HepG2 (cell line): ENCODE results near the gene NECAB2. TPM values are rescaled to one million over a fixed set of nuclear protein-coding genes. Genes with fewer than 3 reads are reported as not detected.

ENCODE experiments used
- CHD4 ChIP-seq: fragments of 200-600 bp; sonication (generic); IDR thresholded peaks from 2 replicates; pipeline ENCODE4 v1.7.0; 2017; ENCODE audit warnings: mild to moderate bottlenecking, low read length, borderline replicate concordance
- DNMT3B ChIP-seq: conservative IDR thresholded peaks from 2 replicates; pipeline ENCODE4 v1.6.1; 2016; ENCODE audit warnings: missing biosample characterization, control low read depth
- HMGA1 ChIP-seq: sonication (generic); formaldehyde crosslinking; conservative IDR thresholded peaks from 2 replicates; pipeline ENCODE4 v1.4.0; 2020; ENCODE audit warnings: missing genetic modification reagents
- HNF4G ChIP-seq, 2 experiments: sonication (generic) in 1 of 2; formaldehyde crosslinking in 1 of 2; IDR thresholded peaks; 2 replicates each; pipeline versions ENCODE4 v1.4.0 to v1.6.1; 2011 to 2020; ENCODE audit warnings: borderline replicate concordance in 2 of 2, low read depth in 2 of 2, mild to moderate bottlenecking in 2 of 2, low read length in 1 of 2, missing genetic modification reagents in 1 of 2, moderate library complexity in 1 of 2
- HOXD1 ChIP-seq: sonication (generic); formaldehyde crosslinking; IDR thresholded peaks from 2 replicates; pipeline ENCODE4 v1.5.0; 2020; ENCODE audit warnings: missing genetic modification reagents
- JDP2 ChIP-seq: sonication (generic); formaldehyde crosslinking; IDR thresholded peaks from 2 replicates; pipeline ENCODE4 v1.8.1; 2022; ENCODE audit warnings: missing genetic modification reagents, borderline replicate concordance
- KLF12 ChIP-seq: sonication (generic); formaldehyde crosslinking; IDR thresholded peaks from 2 replicates; pipeline ENCODE4 v1.4.0; 2020; ENCODE audit warnings: missing genetic modification reagents, borderline replicate concordance
- NAIF1 ChIP-seq: sonication (generic); formaldehyde crosslinking; IDR thresholded peaks from 2 replicates; pipeline ENCODE4 v1.5.0; 2020; ENCODE audit warnings: mild to moderate bottlenecking, missing genetic modification reagents, borderline replicate concordance
- NR2F2 ChIP-seq: IDR thresholded peaks from 2 replicates; pipeline ENCODE4 v1.6.1; 2012; ENCODE audit warnings: low read depth, inconsistent platforms, borderline replicate concordance
- RNF2 ChIP-seq: fragments of 450-650 bp; conservative IDR thresholded peaks from 2 replicates; pipeline ENCODE4 v1.6.1; 2016; ENCODE audit warnings: low read depth
- SIN3A ChIP-seq: IDR thresholded peaks from 2 replicates; pipeline ENCODE4 v1.6.1; 2011; ENCODE audit warnings: low read depth, mild to moderate bottlenecking, control low read depth, low read length, borderline replicate concordance
- SMYD3 ChIP-seq: sonication (generic); formaldehyde crosslinking; IDR thresholded peaks from 2 replicates; pipeline ENCODE4 v1.8.1; 2023; ENCODE audit warnings: mild to moderate bottlenecking, missing genetic modification reagents
- TCF12 ChIP-seq, 2 experiments: fragments of 450-650 bp in 1 of 2; sonication (generic) in 1 of 2; formaldehyde crosslinking in 1 of 2; IDR thresholded peaks; 2 replicates each; pipeline versions ENCODE4 v1.6.1 to v1.8.0; 2017 to 2022; ENCODE audit warnings: antibody characterized with exemption in 1 of 2, mild to moderate bottlenecking in 1 of 2, missing genetic modification reagents in 1 of 2, moderate library complexity in 1 of 2
- ZNF296 ChIP-seq: sonication (generic); formaldehyde crosslinking; conservative IDR thresholded peaks from 2 replicates; pipeline ENCODE4 v1.5.0; 2020; ENCODE audit warnings: mild to moderate bottlenecking, missing genetic modification reagents
- ZNF382 ChIP-seq: sonication (generic); formaldehyde crosslinking; IDR thresholded peaks from 2 replicates; pipeline ENCODE4 v1.5.0; 2020; ENCODE audit warnings: missing genetic modification reagents, mild to moderate bottlenecking, borderline replicate concordance
- ZNF501 ChIP-seq: sonication (generic); formaldehyde crosslinking; IDR thresholded peaks from 2 replicates; pipeline ENCODE4 v1.5.1; 2020; ENCODE audit warnings: mild to moderate bottlenecking, moderate library complexity, missing genetic modification reagents
- ZNF572 ChIP-seq: sonication (generic); formaldehyde crosslinking; IDR thresholded peaks from 2 replicates; pipeline ENCODE4 v1.5.1; 2020; ENCODE audit warnings: mild to moderate bottlenecking, missing genetic modification reagents
- ZSCAN29 ChIP-seq: sonication (generic); formaldehyde crosslinking; conservative IDR thresholded peaks from 2 replicates; pipeline ENCODE4 v1.4.0; 2020; ENCODE audit warnings: mild to moderate bottlenecking, missing genetic modification reagents
- polyA plus RNA-seq, 8 experiments: library from polyadenylated mRNA; depleted of rRNA in 3 of 8; stranded (reverse) in 7 of 8; unstranded in 1 of 8; fragments of >200 nt; fragmentation: Illumina TruSeq in 4 of 8; extraction: Trizol in 4 of 8; gene quantifications; 2 replicates each; pipeline versions ENCODE4 v1.2.1 to v1.2.3, GENCODE V29; 2011 to 2016; ENCODE audit warnings: low read depth in 4 of 8, missing spikeins in 1 of 8, mixed read lengths in 1 of 8; ENCODE audit not compliant: insufficient read depth in 1 of 8
- total RNA-seq, 5 experiments: library from RNA; depleted of rRNA; stranded (reverse); fragments of >200 nt; fragmentation: Illumina TruSeq; extraction: Trizol; gene quantifications; 2 replicates each; pipeline ENCODE4 v1.2.3, GENCODE V29; 2016; ENCODE audit warnings: low read depth in 1 of 5
- TF ChIP-seq, protein P1 (sequence below): sonication (generic); formaldehyde crosslinking; IDR thresholded peaks from 2 replicates; pipeline ENCODE4 v1.4.0; 2020; ENCODE audit warnings: missing genetic modification reagents, mild to moderate bottlenecking, borderline replicate concordance
- TF ChIP-seq, protein P2 (sequence below): sonication (generic); formaldehyde crosslinking; IDR thresholded peaks from 2 replicates; pipeline ENCODE4 v1.8.1; 2022; ENCODE audit warnings: mild to moderate bottlenecking, missing genetic modification reagents
- TF ChIP-seq, protein P3 (sequence below): sonication (generic); formaldehyde crosslinking; IDR thresholded peaks from 2 replicates; pipeline ENCODE4 v1.8.1; 2023; ENCODE audit warnings: mild to moderate bottlenecking, inconsistent platforms, moderate library complexity, missing genetic modification reagents, borderline replicate concordance

The NECAB2 gene
- total and polyA plus RNA-seq, 2 of the 13 experiments (the other 11 are each of a cell fraction or from before 2014, with no cell fraction given) = 0.21 to 0.49 TPM

DNA sequence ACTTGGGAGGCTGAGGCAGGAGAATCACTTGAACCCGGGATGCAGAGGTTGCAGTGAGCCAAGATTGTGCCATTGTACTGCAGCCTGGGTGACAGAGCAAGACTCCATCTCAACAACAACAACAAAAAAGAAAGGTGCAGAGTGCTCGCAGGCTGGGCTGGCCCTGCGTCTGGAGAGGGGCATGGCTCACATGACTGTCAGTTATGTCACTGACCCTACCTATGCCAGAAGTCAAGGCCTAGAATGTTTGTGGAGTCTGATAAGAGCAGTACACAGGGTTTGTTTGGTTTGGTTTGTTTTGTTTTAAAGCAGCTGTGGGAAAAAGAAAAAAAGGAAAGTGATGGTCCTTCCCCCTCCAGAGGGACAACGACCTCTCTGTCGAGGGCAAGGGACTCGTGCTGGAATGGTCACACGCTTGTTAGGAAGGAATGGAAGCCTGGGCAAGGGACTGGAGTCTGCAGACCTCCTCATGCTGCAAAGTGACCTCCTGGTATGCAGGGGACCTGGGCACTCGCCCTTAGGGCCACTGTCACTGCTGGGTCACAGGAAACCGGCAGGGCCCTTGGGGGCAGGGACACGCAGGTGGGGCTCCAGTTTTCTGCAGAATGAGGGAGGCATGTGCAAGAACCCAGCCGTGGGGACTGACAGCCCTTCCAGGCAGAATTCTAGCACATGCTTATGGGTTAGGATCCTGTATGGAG is 25.1 kb upstream of the NECAB2 start (continued):
- TF ChIP-seq JDP2 (CRISPR knock-in tag) = peak; percentile 93; the same call in 1 of the 2 replicates
- peak; percentile 78; the same call in 1 of the 2 replicates for TF ChIP-seq HNF4G (IDR thresholded peaks at IDR 0.05; ENCODE audit: borderline replicate concordance, low read depth, low read length)
- peak; percentile 91; the same call in 1 of the 2 replicates for TF ChIP-seq HNF4G (CRISPR knock-in tag; IDR thresholded peaks at IDR 0.05; ENCODE audit: borderline replicate concordance, low read depth)
- TF ChIP-seq KLF12 (CRISPR knock-in tag) = peak; percentile 91; the same call in 1 of the 2 replicates
- no peak for TF ChIP-seq TCF12 (IDR thresholded peaks at IDR 0.05)
- peak; percentile 98 for TF ChIP-seq TCF12 (CRISPR knock-in tag; IDR thresholded peaks at IDR 0.05)
- TF ChIP-seq ZSCAN29 (CRISPR knock-in tag) = 0 out of 2 replicates have a peak, but pooled peaks have one; percentile 50
- peak; percentile 97 for TF ChIP-seq NR2F2
- TF ChIP-seq ZNF382 = no peak
- TF ChIP-seq ZNF296 (CRISPR knock-in tag) = peak; percentile 60; the same call in 1 of the 2 replicates
- TF ChIP-seq NAIF1 (CRISPR knock-in tag) = peak; percentile 60; the same call in 1 of the 2 replicates
- peak; percentile 70; the same call in 1 of the 2 replicates for TF ChIP-seq RNF2
- TF ChIP-seq ZNF572 (CRISPR knock-in tag) = peak; percentile 75
- peak; percentile 72; the same call in 1 of the 2 replicates for TF ChIP-seq HOXD1 (CRISPR knock-in tag)
- peak; percentile 94 for TF ChIP-seq DNMT3B (CRISPR knock-in tag)
- TF ChIP-seq SMYD3 (CRISPR knock-in tag) = peak; percentile 99
- TF ChIP-seq SIN3A = peak; percentile 88
- TF ChIP-seq, protein P1, sequence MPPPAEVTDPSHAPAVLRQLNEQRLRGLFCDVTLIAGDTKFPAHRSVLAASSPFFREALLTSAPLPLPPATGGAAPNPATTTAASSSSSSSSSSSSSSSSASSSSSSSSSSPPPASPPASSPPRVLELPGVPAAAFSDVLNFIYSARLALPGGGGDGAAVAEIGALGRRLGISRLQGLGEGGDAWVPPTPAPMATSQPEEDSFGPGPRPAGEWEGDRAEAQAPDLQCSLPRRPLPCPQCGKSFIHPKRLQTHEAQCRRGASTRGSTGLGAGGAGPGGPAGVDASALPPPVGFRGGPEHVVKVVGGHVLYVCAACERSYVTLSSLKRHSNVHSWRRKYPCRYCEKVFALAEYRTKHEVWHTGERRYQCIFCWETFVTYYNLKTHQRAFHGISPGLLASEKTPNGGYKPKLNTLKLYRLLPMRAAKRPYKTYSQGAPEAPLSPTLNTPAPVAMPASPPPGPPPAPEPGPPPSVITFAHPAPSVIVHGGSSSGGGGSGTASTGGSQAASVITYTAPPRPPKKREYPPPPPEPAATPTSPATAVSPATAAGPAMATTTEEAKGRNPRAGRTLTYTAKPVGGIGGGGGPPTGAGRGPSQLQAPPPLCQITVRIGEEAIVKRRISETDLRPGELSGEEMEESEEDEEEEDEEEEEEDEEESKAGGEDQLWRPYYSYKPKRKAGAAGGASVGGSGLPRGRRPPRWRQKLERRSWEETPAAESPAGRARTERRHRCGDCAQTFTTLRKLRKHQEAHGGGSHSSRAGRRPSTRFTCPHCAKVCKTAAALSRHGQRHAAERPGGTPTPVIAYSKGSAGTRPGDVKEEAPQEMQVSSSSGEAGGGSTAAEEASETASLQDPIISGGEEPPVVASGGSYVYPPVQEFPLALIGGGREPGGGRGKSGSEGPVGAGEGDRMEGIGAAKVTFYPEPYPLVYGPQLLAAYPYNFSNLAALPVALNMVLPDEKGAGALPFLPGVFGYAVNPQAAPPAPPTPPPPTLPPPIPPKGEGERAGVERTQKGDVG (CRISPR knock-in tag) = peak; percentile 92; the same call in 1 of the 2 replicates
- TF ChIP-seq, protein P2, sequence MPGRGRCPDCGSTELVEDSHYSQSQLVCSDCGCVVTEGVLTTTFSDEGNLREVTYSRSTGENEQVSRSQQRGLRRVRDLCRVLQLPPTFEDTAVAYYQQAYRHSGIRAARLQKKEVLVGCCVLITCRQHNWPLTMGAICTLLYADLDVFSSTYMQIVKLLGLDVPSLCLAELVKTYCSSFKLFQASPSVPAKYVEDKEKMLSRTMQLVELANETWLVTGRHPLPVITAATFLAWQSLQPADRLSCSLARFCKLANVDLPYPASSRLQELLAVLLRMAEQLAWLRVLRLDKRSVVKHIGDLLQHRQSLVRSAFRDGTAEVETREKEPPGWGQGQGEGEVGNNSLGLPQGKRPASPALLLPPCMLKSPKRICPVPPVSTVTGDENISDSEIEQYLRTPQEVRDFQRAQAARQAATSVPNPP (CRISPR knock-in tag) = peak; percentile 77
- no peak; the same call in 1 of the 2 replicates for TF ChIP-seq CHD4
- TF ChIP-seq, protein P3, sequence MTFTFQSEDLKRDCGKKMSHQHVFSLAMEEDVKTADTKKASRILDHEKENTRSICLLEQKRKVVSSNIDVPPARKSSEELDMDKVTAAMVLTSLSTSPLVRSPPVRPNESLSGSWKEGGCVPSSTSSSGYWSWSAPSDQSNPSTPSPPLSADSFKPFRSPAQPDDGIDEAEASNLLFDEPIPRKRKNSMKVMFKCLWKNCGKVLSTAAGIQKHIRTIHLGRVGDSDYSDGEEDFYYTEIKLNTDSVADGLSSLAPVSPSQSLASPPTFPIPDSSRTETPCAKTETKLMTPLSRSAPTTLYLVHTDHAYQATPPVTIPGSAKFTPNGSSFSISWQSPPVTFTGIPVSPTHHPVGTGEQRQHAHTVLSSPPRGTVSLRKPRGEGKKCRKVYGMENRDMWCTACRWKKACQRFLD (CRISPR knock-in tag) = no peak
- TF ChIP-seq ZNF501 = peak; percentile 78
- no peak for TF ChIP-seq HMGA1 (CRISPR knock-in tag)
